ENCODE results near the gene GCA. TPM values are rescaled to one million over a fixed set of nuclear protein-coding genes. Genes with fewer than 3 reads are reported as not detected.

GCA gene
- polyA plus RNA-seq, 2 of the 4 experiments (the other 2 are of a cell fraction): 6.6 to 17.8 TPM

DNA sequence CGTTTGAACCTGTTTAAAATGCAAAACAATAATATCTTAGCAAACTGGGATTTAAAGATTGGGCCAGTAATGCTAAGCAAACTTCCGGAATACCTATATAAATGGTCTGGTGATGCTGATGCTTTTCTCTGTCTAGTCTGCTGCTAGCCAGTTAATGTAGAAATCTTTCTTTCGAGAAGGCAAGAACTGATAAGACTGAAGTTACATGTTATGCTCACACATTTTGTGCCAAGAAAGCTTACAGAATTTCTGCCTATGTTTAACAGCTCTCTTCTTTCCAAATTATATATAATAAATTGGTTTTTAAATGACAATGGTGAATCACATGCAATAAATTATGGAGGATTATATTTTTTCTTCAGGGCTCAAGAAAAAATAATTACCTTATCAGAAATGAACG is 37.9 kb downstream of the GCA start:
- WGBS (ENCODE audit: missing lambda C conversion rate): 37% methylated on average over 4 of the region's 4 CpGs
- POLR2A ChIA-PET: no interaction called here
- CTCF ChIA-PET: no interaction called here
- no peak overlapping the region for H3K4me3 ChIP-seq
- no peak for FAIRE-seq
- no peak for ATAC-seq
- no peak overlapping the region for H3K27ac ChIP-seq
- no peaks in the 10 kb centered on the region for H3K9me3 ChIP-seq
- no peak for DNase-seq (ENCODE audit: low read depth in 1 of 2, low spot score in 1 of 2)
- TF ChIP-seq TFCP2L1 (CRISPR knock-in tag; IDR thresholded peaks at IDR 0.05) (no peak), HOXB5 (CRISPR knock-in tag; IDR thresholded peaks at IDR 0.05) (no peak), FOSL2 (IDR thresholded peaks at IDR 0.05) (no peak), FOSL2 (CRISPR knock-in tag; IDR thresholded peaks at IDR 0.05) (no peak)
- no peak overlapping the region for H3K4me2 ChIP-seq
- no peaks in the 10 kb centered on the region for H3K4me1 ChIP-seq

DNA sequence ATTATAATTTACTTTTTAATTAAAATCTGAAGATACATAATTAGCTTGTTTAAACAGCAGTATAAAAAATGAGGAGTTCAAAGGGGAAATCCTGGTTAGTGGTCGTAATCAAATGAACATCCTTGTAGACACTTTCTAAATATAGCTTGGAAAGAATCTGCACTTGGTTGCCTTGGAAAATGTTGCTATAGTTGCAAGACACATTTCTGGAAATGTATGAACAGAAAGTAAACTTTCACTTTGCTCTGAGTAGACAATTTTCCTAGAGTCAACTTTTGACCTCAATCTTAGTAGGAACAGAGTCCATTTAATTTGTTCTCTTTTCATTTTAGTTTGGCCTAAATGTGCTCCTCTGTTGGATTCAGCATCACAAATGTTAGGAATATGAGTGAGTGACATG is 38.3 kb downstream of the GCA start:
- CTCF ChIA-PET: no interaction called here
- TF ChIP-seq, protein P1, sequence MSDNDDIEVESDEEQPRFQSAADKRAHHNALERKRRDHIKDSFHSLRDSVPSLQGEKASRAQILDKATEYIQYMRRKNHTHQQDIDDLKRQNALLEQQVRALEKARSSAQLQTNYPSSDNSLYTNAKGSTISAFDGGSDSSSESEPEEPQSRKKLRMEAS (IDR thresholded peaks at IDR 0.05): no peak
- no peak for TF ChIP-seq ZFP36 (IDR thresholded peaks at IDR 0.05; ENCODE audit: borderline replicate concordance, partially characterized antibody)
- no peak for TF ChIP-seq MYC (IDR thresholded peaks at IDR 0.05; ENCODE audit: borderline replicate concordance, low read length)
- TF ChIP-seq KDM1A (IDR thresholded peaks at IDR 0.05; ENCODE audit: low read depth): no peak
- TF ChIP-seq JUNB (IDR thresholded peaks at IDR 0.05): no peak
- no peak for TF ChIP-seq RFX5 (IDR thresholded peaks at IDR 0.05)
- TF ChIP-seq RNF2 (IDR thresholded peaks at IDR 0.05; ENCODE audit: borderline replicate concordance, low read depth): no peak
- TF ChIP-seq HDAC2 (IDR thresholded peaks at IDR 0.05): no peak
- no peak for TF ChIP-seq PHF8 (IDR thresholded peaks at IDR 0.05; ENCODE audit: borderline replicate concordance, low read depth)
- no peak for TF ChIP-seq CHD2 (IDR thresholded peaks at IDR 0.05; ENCODE audit: low read length, partially characterized antibody)
- TF ChIP-seq NR3C1 (IDR thresholded peaks at IDR 0.05): no peak
- POLR2A ChIA-PET: no interaction called here

DNA sequence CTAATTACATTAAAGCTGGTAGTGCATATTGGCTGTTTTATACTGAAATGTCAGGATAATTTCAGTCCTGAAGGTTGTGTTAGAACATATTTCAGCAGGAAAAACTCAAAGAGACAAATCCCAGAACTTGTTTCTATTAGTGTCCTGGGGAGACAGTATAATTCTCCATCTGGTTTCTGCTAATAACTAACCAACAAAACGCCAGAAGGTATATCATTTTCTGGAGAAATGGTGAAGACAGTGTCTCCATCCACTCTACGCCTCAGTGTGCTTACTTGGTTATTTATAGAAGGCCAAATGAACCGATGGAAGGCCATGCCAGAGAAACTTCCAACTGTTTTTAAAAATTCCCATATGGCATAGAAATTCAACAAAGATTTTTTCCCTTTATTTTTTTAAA is 41.6 kb downstream of the GCA start:
- no peaks in the 10 kb centered on the region for H3K9me3 ChIP-seq
- H3K27ac ChIP-seq: no peak overlapping the region
- WGBS (ENCODE audit: missing lambda C conversion rate): 37% methylated on average over 3 of the region's 3 CpGs
- ChIA-PET POLR2A (no interaction called here), CTCF (interaction anchor here (0.9 kb wide), 1 partner anchor 8 kb away, joined by 3 read pairs; no protein-coding TSS in a partner anchor)
- H3K4me1 ChIP-seq: no peaks in the 10 kb centered on the region
- DNase-seq (ENCODE audit: low read depth in 1 of 2, low spot score in 1 of 2) (no peak), ATAC-seq (no peak), FAIRE-seq (no peak)
- TF ChIP-seq, protein P2, sequence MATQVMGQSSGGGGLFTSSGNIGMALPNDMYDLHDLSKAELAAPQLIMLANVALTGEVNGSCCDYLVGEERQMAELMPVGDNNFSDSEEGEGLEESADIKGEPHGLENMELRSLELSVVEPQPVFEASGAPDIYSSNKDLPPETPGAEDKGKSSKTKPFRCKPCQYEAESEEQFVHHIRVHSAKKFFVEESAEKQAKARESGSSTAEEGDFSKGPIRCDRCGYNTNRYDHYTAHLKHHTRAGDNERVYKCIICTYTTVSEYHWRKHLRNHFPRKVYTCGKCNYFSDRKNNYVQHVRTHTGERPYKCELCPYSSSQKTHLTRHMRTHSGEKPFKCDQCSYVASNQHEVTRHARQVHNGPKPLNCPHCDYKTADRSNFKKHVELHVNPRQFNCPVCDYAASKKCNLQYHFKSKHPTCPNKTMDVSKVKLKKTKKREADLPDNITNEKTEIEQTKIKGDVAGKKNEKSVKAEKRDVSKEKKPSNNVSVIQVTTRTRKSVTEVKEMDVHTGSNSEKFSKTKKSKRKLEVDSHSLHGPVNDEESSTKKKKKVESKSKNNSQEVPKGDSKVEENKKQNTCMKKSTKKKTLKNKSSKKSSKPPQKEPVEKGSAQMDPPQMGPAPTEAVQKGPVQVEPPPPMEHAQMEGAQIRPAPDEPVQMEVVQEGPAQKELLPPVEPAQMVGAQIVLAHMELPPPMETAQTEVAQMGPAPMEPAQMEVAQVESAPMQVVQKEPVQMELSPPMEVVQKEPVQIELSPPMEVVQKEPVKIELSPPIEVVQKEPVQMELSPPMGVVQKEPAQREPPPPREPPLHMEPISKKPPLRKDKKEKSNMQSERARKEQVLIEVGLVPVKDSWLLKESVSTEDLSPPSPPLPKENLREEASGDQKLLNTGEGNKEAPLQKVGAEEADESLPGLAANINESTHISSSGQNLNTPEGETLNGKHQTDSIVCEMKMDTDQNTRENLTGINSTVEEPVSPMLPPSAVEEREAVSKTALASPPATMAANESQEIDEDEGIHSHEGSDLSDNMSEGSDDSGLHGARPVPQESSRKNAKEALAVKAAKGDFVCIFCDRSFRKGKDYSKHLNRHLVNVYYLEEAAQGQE (IDR thresholded peaks at IDR 0.05): no peak
- TF ChIP-seq HOXB5 (CRISPR knock-in tag; IDR thresholded peaks at IDR 0.05) (no peak), POLR2AphosphoS2 (conservative IDR thresholded peaks at IDR 0.05; ENCODE audit: low read length) (no peak), EP300 (IDR thresholded peaks at IDR 0.05) (no peak), ZC3H11A (IDR thresholded peaks at IDR 0.05) (no peak), PHF8 (IDR thresholded peaks at IDR 0.05; ENCODE audit: borderline replicate concordance, low read depth) (no peak), CHD2 (IDR thresholded peaks at IDR 0.05; ENCODE audit: low read length, partially characterized antibody) (no peak), EHF (CRISPR knock-in tag; IDR thresholded peaks at IDR 0.05) (no peak), RCOR1 (IDR thresholded peaks at IDR 0.05; ENCODE audit: low read depth, low read length) (no peak), CBX2 (IDR thresholded peaks at IDR 0.05; ENCODE audit: borderline replicate concordance, low read depth) (no peak), MAZ (IDR thresholded peaks at IDR 0.05; ENCODE audit: borderline replicate concordance, low read depth, low read length) (no peak), KDM5A (IDR thresholded peaks at IDR 0.05) (no peak), ZFP36 (IDR thresholded peaks at IDR 0.05; ENCODE audit: borderline replicate concordance, partially characterized antibody) (no peak), NR3C1 (IDR thresholded peaks at IDR 0.05) (no peak), TP53 (CRISPR knock-in tag; IDR thresholded peaks at IDR 0.05) (no peak)
- TF ChIP-seq, protein P3, sequence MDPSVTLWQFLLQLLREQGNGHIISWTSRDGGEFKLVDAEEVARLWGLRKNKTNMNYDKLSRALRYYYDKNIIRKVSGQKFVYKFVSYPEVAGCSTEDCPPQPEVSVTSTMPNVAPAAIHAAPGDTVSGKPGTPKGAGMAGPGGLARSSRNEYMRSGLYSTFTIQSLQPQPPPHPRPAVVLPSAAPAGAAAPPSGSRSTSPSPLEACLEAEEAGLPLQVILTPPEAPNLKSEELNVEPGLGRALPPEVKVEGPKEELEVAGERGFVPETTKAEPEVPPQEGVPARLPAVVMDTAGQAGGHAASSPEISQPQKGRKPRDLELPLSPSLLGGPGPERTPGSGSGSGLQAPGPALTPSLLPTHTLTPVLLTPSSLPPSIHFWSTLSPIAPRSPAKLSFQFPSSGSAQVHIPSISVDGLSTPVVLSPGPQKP (IDR thresholded peaks at IDR 0.05; ENCODE audit: low read depth, low read length): no peak
- TF ChIP-seq, protein P1 (IDR thresholded peaks at IDR 0.05): no peak
- TF ChIP-seq, protein P4, sequence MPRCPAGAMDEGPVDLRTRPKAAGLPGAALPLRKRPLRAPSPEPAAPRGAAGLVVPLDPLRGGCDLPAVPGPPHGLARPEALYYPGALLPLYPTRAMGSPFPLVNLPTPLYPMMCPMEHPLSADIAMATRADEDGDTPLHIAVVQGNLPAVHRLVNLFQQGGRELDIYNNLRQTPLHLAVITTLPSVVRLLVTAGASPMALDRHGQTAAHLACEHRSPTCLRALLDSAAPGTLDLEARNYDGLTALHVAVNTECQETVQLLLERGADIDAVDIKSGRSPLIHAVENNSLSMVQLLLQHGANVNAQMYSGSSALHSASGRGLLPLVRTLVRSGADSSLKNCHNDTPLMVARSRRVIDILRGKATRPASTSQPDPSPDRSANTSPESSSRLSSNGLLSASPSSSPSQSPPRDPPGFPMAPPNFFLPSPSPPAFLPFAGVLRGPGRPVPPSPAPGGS (IDR thresholded peaks at IDR 0.05): no peak
- H3K4me2 ChIP-seq: no peak overlapping the region
- H3K4me3 ChIP-seq: no peak overlapping the region

More for the DNA sequence above, 38.3 kb downstream of the GCA start:
- no peak for FAIRE-seq
- DNase-seq (ENCODE audit: low read depth in 1 of 2, low spot score in 1 of 2): no peak
- Histone ChIP-seq H3K4me1 (no peaks in the 10 kb centered on the region), H3K9me3 (no peaks in the 10 kb centered on the region), H3K4me2 (no peak overlapping the region), H3K27ac (no peak overlapping the region), H3K4me3 (no peak overlapping the region)
- 0% methylated on average over 1 of the region's 1 CpG for WGBS (ENCODE audit: missing lambda C conversion rate)
- ATAC-seq: no peak
